H1 (cell line): ENCODE results near the gene PPP3R2. TPM values are rescaled to one million over a fixed set of nuclear protein-coding genes. Genes with fewer than 3 reads are reported as not detected.

ENCODE experiments used
- CTCF ChIA-PET: fragments of 300-600 bp; sonication (Branson Sonifier 250); formaldehyde crosslinking; loops from one replicate; lab custom pipeline; 2021; ENCODE audit not compliant: partially characterized antibody; lab: Charles Lee
- POLR2A ChIA-PET: fragments of 300-600 bp; sonication (Branson Sonifier 250); formaldehyde crosslinking; loops from one replicate; lab custom pipeline; 2021; ENCODE audit warnings: inconsistent platforms; ENCODE audit not compliant: partially characterized antibody; lab: Charles Lee
- DNase-seq, 2 experiments: peaks; one replicate each; pipeline versions ENCODE4 v3.0.0 to v3.0.0-alpha.2; 2010 to 2022; ENCODE audit warnings: low spot score in 2 of 2, low read depth in 1 of 2, mixed read lengths in 1 of 2
- FAIRE-seq: peaks from 2 replicates; lab custom pipeline; 2011; peaks lifted over from hg19 to GRCh38; lab: Jason Lieb, UNC
- H2AFZ ChIP-seq: 2 replicates; pipeline ENCODE4 v1.8.1; 2012; ENCODE audit warnings: low read length, inconsistent platforms
- H2AK5ac ChIP-seq: 2 replicates; pipeline ENCODE4 v1.6.1; 2013; ENCODE audit warnings: low read depth, low read length
- H2BK120ac ChIP-seq: replicated peaks from 2 replicates; pipeline ENCODE3; 2013; ENCODE audit warnings: low read depth, low read length, inconsistent platforms
- H2BK12ac ChIP-seq: 2 replicates; pipeline ENCODE4 v1.6.1; 2013; ENCODE audit warnings: low read depth, low read length
- H2BK15ac ChIP-seq: 2 replicates; pipeline ENCODE4 v1.6.1; 2013; ENCODE audit warnings: low read length
- H2BK20ac ChIP-seq: 2 replicates; pipeline ENCODE4 v1.6.1; 2013; ENCODE audit warnings: low read length
- H2BK5ac ChIP-seq: 2 replicates; pipeline ENCODE4 v1.6.1; 2013; ENCODE audit warnings: low read depth, low read length
- H3K14ac ChIP-seq: 2 replicates; pipeline ENCODE4 v1.6.1; 2013; ENCODE audit warnings: inconsistent platforms; ENCODE audit not compliant: insufficient read length
- H3K18ac ChIP-seq: 2 replicates; pipeline ENCODE4 v1.6.1; 2013; ENCODE audit warnings: low read length; ENCODE audit errors: extremely low read depth
- H3K23ac ChIP-seq: 2 replicates; pipeline ENCODE4 v1.6.1; 2013; ENCODE audit warnings: inconsistent platforms; ENCODE audit not compliant: insufficient read length
- H3K23me2 ChIP-seq: 2 replicates; pipeline ENCODE4 v1.6.1; 2013; ENCODE audit warnings: low read depth, low read length
- H3K27ac ChIP-seq: 2 replicates; pipeline ENCODE4 v1.6.1; 2011; ENCODE audit warnings: low read depth, low read length, inconsistent platforms
- H3K27me3 ChIP-seq, 4 experiments: replicated peaks in 1 of 4; 1 replicate in 1 of 4; 2 replicates in 3 of 4; pipeline versions ENCODE4 v1.6.1 to v1.8.1; 2011 to 2013; ENCODE audit warnings: low read length in 3 of 4, mild to moderate bottlenecking in 3 of 4, inconsistent platforms in 2 of 4, mixed read lengths in 2 of 4, moderate library complexity in 1 of 4; ENCODE audit not compliant: control insufficient read depth in 3 of 4, insufficient read depth in 3 of 4; ENCODE audit errors: extremely low read depth in 1 of 4
- H3K36me3 ChIP-seq, 4 experiments: 2 replicates each; pipeline versions ENCODE4 v1.6.1 to v1.8.1; 2011 to 2013; ENCODE audit warnings: mild to moderate bottlenecking in 4 of 4, low read length in 3 of 4, moderate library complexity in 2 of 4, control low read depth in 1 of 4, inconsistent platforms in 1 of 4; ENCODE audit not compliant: insufficient read depth in 4 of 4, control insufficient read depth in 2 of 4
- H3K4ac ChIP-seq: replicated peaks from 2 replicates; pipeline ENCODE3; 2013; ENCODE audit warnings: low read length, low read depth, mixed read lengths, inconsistent platforms; ENCODE audit not compliant: insufficient read length
- H3K4me1 ChIP-seq, 4 experiments: replicated peaks in 1 of 4; 1 replicate in 1 of 4; 2 replicates in 3 of 4; pipeline versions ENCODE4 v1.6.1 to v1.8.1; 2011 to 2013; ENCODE audit warnings: low read length in 3 of 4, inconsistent platforms in 2 of 4, mixed read lengths in 1 of 4; ENCODE audit not compliant: insufficient read depth in 4 of 4, control insufficient read depth in 3 of 4
- H3K4me2 ChIP-seq, 2 experiments: 2 replicates each; pipeline versions ENCODE4 v1.6.1 to v1.8.1; 2011 to 2013; ENCODE audit warnings: low read depth in 2 of 2, low read length in 2 of 2, control low read depth in 1 of 2, inconsistent platforms in 1 of 2, mild to moderate bottlenecking in 1 of 2; ENCODE audit not compliant: insufficient read depth in 1 of 2
- H3K4me3 ChIP-seq, 4 experiments: fragments of 200-600, 300-600 bp in 1 of 4; sonication (generic), shearing (Covaris generic), sonication (Bioruptor Twin) in 1 of 4; 2 replicates each; pipeline versions ENCODE4 v1.5.1 to v1.8.1; 2011 to 2016; ENCODE audit warnings: low read length in 4 of 4, low read depth in 3 of 4, control low read depth in 2 of 4, inconsistent platforms in 2 of 4, mild to moderate bottlenecking in 2 of 4, mixed read lengths in 1 of 4, moderate library complexity in 1 of 4; ENCODE audit not compliant: insufficient read depth in 2 of 4; ENCODE audit errors: extremely low read depth in 1 of 4
- H3K56ac ChIP-seq: replicated peaks from 2 replicates; pipeline ENCODE3; 2013; ENCODE audit warnings: low read depth, mild to moderate bottlenecking, mixed read lengths, low read length, inconsistent platforms; ENCODE audit not compliant: insufficient read length
- H3K79me1 ChIP-seq: 2 replicates; pipeline ENCODE4 v1.6.1; 2013; ENCODE audit warnings: low read depth, low read length, control low read depth
- H3K79me2 ChIP-seq, 2 experiments: 2 replicates each; pipeline versions ENCODE4 v1.6.1 to v1.8.1; 2012 to 2013; ENCODE audit warnings: low read length in 2 of 2, mild to moderate bottlenecking in 2 of 2, inconsistent platforms in 1 of 2; ENCODE audit not compliant: insufficient read depth in 2 of 2, control insufficient read depth in 1 of 2
- H3K9ac ChIP-seq, 4 experiments: replicated peaks in 1 of 4; 1 replicate in 1 of 4; 2 replicates in 3 of 4; pipeline versions ENCODE4 v1.6.1 to v1.8.1; 2011 to 2013; ENCODE audit warnings: low read depth in 3 of 4, low read length in 3 of 4, control low read depth in 2 of 4, mild to moderate bottlenecking in 2 of 4, moderate library complexity in 2 of 4, inconsistent platforms in 1 of 4; ENCODE audit errors: extremely low read depth in 1 of 4
- H3K9me3 ChIP-seq, 2 experiments: 2 replicates each; pipeline versions ENCODE4 v1.6.1 to v1.8.1; 2012 to 2013; ENCODE audit warnings: mild to moderate bottlenecking in 2 of 2, moderate library complexity in 2 of 2, control low read depth in 1 of 2, inconsistent platforms in 1 of 2, low read depth in 1 of 2, low read length in 1 of 2, mixed read lengths in 1 of 2; ENCODE audit not compliant: insufficient read depth in 2 of 2
- H4K20me1 ChIP-seq, 2 experiments: replicated peaks in 1 of 2; 2 replicates each; pipeline versions ENCODE3 to v1.8.1; 2011 to 2013; ENCODE audit warnings: inconsistent platforms in 2 of 2, low read length in 2 of 2, mild to moderate bottlenecking in 1 of 2; ENCODE audit not compliant: insufficient read depth in 2 of 2, control insufficient read depth in 1 of 2
- H4K5ac ChIP-seq: 2 replicates; pipeline ENCODE4 v1.6.1; 2013; ENCODE audit warnings: low read length, low read depth, mixed read lengths, inconsistent platforms; ENCODE audit not compliant: insufficient read length
- H4K8ac ChIP-seq: 2 replicates; pipeline ENCODE4 v1.8.0; 2013; ENCODE audit warnings: mild to moderate bottlenecking, moderate library complexity, low read length, inconsistent platforms; ENCODE audit not compliant: insufficient read depth; ENCODE audit errors: extremely low read depth
- H4K91ac ChIP-seq: replicated peaks from 2 replicates; pipeline ENCODE3; 2013; ENCODE audit warnings: low read length, mixed read lengths, inconsistent platforms; ENCODE audit not compliant: insufficient read length
- SP4 ChIP-seq: IDR thresholded peaks from 2 replicates; pipeline ENCODE4 v1.6.1; 2012; ENCODE audit warnings: low read length, inconsistent platforms
- ZNF274 ChIP-seq: IDR thresholded peaks from 2 replicates; pipeline ENCODE4 v1.7.0; 2012; ENCODE audit warnings: low read length, borderline replicate concordance; ENCODE audit errors: extremely low read depth
- WGBS, 2 experiments: shearing (Covaris generic) in 1 of 2; methylation state at CpG; one replicate each; pipeline versions ENCODE4 v1.1.6 to v1.1.7; 2013 to 2015; ENCODE audit warnings: low lambda C conversion rate in 2 of 2, mixed read lengths in 2 of 2, inconsistent platforms in 1 of 2, low coverage in 1 of 2, missing lambda C conversion rate in 1 of 2; ENCODE audit not compliant: insufficient replicate concordance in 2 of 2, insufficient coverage in 1 of 2, insufficient read length in 1 of 2; ENCODE audit errors: extremely low coverage in 1 of 2, missing lambda C conversion rate in 1 of 2; 5-methylcytosine and 5-hydroxymethylcytosine counted together
- polyA plus RNA-seq, 7 experiments: library from polyadenylated mRNA; depleted of rRNA in 3 of 7; stranded (reverse) in 5 of 7; unstranded in 2 of 7; fragments of >200 nt in 5 of 7; fragments of 200-250 nt in 2 of 7; gene quantifications; 1 replicate in 5 of 7; 2 replicates in 1 of 7; 4 replicates in 1 of 7; pipeline versions ENCODE4 v1.2.1 to v1.2.3, GENCODE V29; 2011 to 2013; ENCODE audit warnings: missing spikeins in 2 of 7, mixed read lengths in 2 of 7
- total RNA-seq: library from RNA; stranded (reverse); fragmentation: NEBNext Ultra II Directional; extraction: Animal tissue kit (Norgen Biotek cat#: 25700); gene quantifications from 2 replicates; pipeline ENCODE4 v1.2.1, GENCODE V29; 2021

The PPP3R2 gene
- total and polyA plus RNA-seq, 2 of the 8 experiments (the other 6 are each of a cell fraction or from before 2014, with no cell fraction given) = not detected

DNA sequence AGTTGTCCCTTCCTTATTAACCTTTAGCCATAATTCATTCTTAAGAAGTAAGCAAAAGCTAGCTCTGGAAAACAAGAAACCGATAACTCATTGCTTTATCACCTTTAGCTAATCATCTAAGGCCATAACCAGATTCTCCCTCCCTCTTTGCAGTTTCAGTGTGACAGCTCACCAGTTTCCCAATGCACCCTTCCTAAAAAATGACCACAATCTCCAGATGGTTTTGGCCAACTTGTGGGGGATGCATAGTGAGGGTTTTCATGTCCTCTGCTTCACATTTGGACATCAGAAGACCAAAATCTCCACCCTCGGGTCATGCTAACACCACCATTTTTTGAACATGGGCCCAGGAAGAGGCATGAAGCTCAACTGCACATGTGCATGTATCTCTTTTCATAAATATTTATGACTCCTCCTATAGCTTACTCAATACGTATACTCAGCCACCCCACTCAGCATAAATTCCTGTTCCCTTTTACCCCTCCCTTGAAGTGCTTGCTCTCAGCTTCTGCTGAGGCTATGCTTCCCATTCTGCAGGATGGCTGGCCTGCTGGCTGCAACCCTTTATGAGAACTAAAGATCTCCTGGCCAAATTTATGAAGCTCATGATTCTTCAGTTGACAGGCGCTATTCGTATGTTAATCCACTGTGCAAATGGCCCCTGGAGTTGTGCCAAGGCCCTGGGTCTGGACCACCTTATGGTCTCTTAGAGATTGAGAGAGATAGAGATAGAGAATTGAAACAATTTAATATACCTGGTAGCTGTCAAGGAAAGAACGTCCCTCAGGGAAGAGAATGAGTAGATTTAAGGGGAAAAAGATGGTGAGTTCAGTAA is 14.8 kb downstream of the PPP3R2 start:
- CTCF ChIA-PET = interaction anchor here (0.7 to 1.4 kb wide), 6 partner anchors 9 to 148 kb away, joined by 3 to 4 read pairs (median 4); no protein-coding TSS in a partner anchor
- no peak for DNase-seq
- POLR2A ChIA-PET = interaction anchor here (1.0 kb wide), 1 partner anchor 19 kb away, joined by 3 read pairs; no protein-coding TSS in a partner anchor

More for the DNA sequence above, 14.8 kb downstream of the PPP3R2 start:
- Histone ChIP-seq H3K27ac (no peak overlapping the region), H3K4me2 (no peak overlapping the region), H3K9ac (no peak overlapping the region), H3K23me2 (no peaks in the 10 kb centered on the region), H2BK12ac (no peak overlapping the region), H2BK15ac (no peak overlapping the region), H2AK5ac (no peak overlapping the region), H4K91ac (no peak overlapping the region), H4K8ac (no peak overlapping the region), H3K9me3 (no peaks in the 10 kb centered on the region), H3K79me2 (no peaks in the 10 kb centered on the region), H3K4me3 (no peak overlapping the region), H3K4me1 (peaks cover 1 to 9% (median 6%) of the 10 kb centered on the region in 4 experiments; a peak in 6 of 7 replicates), H3K23ac (no peak overlapping the region), H4K20me1 (no peaks in the 10 kb centered on the region), H3K79me1 (no peaks in the 10 kb centered on the region), H3K27me3 (no peaks in the 10 kb centered on the region), H2AFZ (no peak overlapping the region), H3K14ac (no peak overlapping the region), H3K18ac (no peak overlapping the region), H3K4ac (no peak overlapping the region), H3K56ac (no peak overlapping the region), H3K36me3 (no peaks in the 10 kb centered on the region), H2BK20ac (no peak overlapping the region), H4K5ac (no peak overlapping the region), H2BK5ac (no peak overlapping the region), H2BK120ac (no peak overlapping the region)
- no peak for TF ChIP-seq SP4
- TF ChIP-seq ZNF274 = no peak
- WGBS, 2 experiments = 81% methylated on average over 6 of the region's 6 CpGs; no CpG with 5 or more reads in 1 of the 2 experiments
- no peak for FAIRE-seq
